ENCODE measurements around the gene DTNBP1. TPM values are rescaled to one million over a fixed set of nuclear protein-coding genes. Genes with fewer than 3 reads are reported as not detected.

Gene DTNBP1
- polyA plus RNA-seq, 2 of the 4 experiments (the other 2 are of a cell fraction): 8.4 to 8.7 TPM

DNA sequence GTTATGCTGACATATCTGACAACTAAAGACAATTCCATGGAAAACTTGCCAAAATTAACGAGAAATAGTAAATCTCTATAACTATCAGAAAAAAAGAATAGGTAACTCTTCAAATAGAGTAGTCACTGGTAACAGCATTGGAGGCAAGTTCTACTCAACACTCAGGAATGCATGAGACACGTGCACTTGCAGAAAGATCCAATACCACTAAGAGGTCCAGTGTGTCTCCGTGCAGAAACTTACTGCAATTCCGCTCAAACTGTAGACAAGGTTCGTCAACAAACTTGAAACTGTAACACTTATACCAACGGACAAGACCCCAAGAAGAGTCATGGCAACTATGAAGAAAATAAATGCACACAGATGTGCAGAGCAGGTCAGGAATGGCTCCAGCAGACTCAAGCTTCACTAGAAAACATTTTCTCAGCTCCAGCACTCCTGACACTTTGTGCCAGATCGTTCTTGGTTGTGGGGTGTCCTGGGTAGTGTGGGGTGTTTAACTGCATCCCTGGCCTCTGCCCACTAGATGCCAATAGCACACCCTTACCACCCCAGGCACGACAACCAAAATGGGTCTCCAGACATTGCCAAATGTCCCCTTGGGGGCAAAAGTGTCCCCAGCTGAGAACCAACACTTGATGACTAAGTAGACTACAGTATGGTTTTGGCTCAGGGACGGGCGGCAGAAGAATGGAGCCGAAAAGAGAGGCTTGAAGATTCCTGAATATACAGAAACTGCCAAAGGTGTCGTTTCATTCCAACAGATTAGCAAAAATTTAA, 134.8 kb downstream of the DTNBP1 start:
- no peak overlapping the region for H3K4me2 ChIP-seq
- H3K27ac ChIP-seq: no peak overlapping the region
- no peak for ATAC-seq

DNA sequence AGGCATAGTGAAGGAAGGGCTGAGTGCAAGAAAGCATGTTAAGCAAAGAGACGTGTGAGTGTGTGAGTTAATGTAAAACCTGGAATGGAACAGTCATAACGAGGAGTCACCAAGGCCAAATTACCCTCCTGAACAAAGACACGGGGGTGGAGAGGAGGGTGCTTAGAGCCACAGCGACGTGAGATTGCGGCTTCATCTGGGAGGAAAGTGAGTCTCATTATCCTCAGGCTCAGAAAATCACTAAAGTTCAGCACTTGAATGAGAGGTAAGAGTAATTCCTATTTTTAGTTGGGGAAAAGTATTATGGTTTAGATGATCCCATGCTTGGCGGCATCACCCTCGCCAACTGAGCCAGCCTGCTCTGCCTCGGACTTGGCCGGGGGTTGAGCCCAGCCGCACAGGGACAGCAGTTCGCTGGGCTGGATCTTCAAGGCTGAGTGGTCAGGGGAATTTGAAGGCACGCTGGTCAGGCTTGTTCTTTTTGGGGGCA, 136.6 kb downstream of the DTNBP1 start:
- 94% methylated on average over 13 of the region's 13 CpGs for WGBS (ENCODE audit: missing lambda C conversion rate)
- no peaks in the 10 kb centered on the region for H3K4me1 ChIP-seq
- DNase-seq (ENCODE audit: low read depth in 1 of 2, low spot score in 1 of 2) (no peak), FAIRE-seq (no peak), ATAC-seq (no peak)
- H3K4me3 ChIP-seq: no peak overlapping the region
- TF ChIP-seq HDAC2 (IDR thresholded peaks at IDR 0.05): no peak
- TF ChIP-seq NR3C1 (IDR thresholded peaks at IDR 0.05): no peak
- TF ChIP-seq FOSB (CRISPR knock-in tag; IDR thresholded peaks at IDR 0.05): no peak
- no peak for TF ChIP-seq EHMT2 (IDR thresholded peaks at IDR 0.05; ENCODE audit: low read depth)
- no peak for TF ChIP-seq ZC3H11A (IDR thresholded peaks at IDR 0.05)
- TF ChIP-seq, protein P1, sequence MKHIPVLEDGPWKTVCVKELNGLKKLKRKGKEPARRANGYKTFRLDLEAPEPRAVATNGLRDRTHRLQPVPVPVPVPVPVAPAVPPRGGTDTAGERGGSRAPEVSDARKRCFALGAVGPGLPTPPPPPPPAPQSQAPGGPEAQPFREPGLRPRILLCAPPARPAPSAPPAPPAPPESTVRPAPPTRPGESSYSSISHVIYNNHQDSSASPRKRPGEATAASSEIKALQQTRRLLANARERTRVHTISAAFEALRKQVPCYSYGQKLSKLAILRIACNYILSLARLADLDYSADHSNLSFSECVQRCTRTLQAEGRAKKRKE (CRISPR knock-in tag; IDR thresholded peaks at IDR 0.05; ENCODE audit: low read depth): no peak
- no peak for TF ChIP-seq TFCP2L1 (CRISPR knock-in tag; IDR thresholded peaks at IDR 0.05)
- no peak for TF ChIP-seq CHD2 (IDR thresholded peaks at IDR 0.05; ENCODE audit: low read length, partially characterized antibody)
- CTCF ChIA-PET: no interaction called here
- H3K4me2 ChIP-seq: no peak overlapping the region
- no peaks in the 10 kb centered on the region for H3K9me3 ChIP-seq
- POLR2A ChIA-PET: no interaction called here
- H3K27ac ChIP-seq: no peak overlapping the region

More for the DNA sequence above, 134.8 kb downstream of the DTNBP1 start:
- DNase-seq (ENCODE audit: low read depth in 1 of 2, low spot score in 1 of 2): no peak
- WGBS (ENCODE audit: missing lambda C conversion rate): 84% methylated on average over 12 of the region's 12 CpGs
- POLR2A ChIA-PET: no interaction called here
- no peaks in the 10 kb centered on the region for H3K4me1 ChIP-seq
- no peak overlapping the region for H3K4me3 ChIP-seq
- TF ChIP-seq POLR2AphosphoS2 (conservative IDR thresholded peaks at IDR 0.05; ENCODE audit: low read length): no peak
- no peak for TF ChIP-seq MAFK (IDR thresholded peaks at IDR 0.05; ENCODE audit: partially characterized antibody)
- no peak for TF ChIP-seq FOSB (CRISPR knock-in tag; IDR thresholded peaks at IDR 0.05)
- TF ChIP-seq, protein P2, sequence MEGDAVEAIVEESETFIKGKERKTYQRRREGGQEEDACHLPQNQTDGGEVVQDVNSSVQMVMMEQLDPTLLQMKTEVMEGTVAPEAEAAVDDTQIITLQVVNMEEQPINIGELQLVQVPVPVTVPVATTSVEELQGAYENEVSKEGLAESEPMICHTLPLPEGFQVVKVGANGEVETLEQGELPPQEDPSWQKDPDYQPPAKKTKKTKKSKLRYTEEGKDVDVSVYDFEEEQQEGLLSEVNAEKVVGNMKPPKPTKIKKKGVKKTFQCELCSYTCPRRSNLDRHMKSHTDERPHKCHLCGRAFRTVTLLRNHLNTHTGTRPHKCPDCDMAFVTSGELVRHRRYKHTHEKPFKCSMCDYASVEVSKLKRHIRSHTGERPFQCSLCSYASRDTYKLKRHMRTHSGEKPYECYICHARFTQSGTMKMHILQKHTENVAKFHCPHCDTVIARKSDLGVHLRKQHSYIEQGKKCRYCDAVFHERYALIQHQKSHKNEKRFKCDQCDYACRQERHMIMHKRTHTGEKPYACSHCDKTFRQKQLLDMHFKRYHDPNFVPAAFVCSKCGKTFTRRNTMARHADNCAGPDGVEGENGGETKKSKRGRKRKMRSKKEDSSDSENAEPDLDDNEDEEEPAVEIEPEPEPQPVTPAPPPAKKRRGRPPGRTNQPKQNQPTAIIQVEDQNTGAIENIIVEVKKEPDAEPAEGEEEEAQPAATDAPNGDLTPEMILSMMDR (IDR thresholded peaks at IDR 0.05): no peak
- TF ChIP-seq, protein P3, sequence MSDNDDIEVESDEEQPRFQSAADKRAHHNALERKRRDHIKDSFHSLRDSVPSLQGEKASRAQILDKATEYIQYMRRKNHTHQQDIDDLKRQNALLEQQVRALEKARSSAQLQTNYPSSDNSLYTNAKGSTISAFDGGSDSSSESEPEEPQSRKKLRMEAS (IDR thresholded peaks at IDR 0.05): no peak
- no peak for TF ChIP-seq TFCP2L1 (CRISPR knock-in tag; IDR thresholded peaks at IDR 0.05)
- TF ChIP-seq, protein P4, sequence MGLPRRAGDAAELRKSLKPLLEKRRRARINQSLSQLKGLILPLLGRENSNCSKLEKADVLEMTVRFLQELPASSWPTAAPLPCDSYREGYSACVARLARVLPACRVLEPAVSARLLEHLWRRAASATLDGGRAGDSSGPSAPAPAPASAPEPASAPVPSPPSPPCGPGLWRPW (IDR thresholded peaks at IDR 0.05): no peak
- TF ChIP-seq, protein P5, sequence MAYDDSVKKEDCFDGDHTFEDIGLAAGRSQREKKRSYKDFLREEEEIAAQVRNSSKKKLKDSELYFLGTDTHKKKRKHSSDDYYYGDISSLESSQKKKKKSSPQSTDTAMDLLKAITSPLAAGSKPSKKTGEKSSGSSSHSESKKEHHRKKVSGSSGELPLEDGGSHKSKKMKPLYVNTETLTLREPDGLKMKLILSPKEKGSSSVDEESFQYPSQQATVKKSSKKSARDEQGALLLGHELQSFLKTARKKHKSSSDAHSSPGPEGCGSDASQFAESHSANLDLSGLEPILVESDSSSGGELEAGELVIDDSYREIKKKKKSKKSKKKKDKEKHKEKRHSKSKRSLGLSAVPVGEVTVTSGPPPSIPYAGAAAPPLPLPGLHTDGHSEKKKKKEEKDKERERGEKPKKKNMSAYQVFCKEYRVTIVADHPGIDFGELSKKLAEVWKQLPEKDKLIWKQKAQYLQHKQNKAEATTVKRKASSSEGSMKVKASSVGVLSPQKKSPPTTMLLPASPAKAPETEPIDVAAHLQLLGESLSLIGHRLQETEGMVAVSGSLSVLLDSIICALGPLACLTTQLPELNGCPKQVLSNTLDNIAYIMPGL (CRISPR knock-in tag; IDR thresholded peaks at IDR 0.05; ENCODE audit: borderline replicate concordance): no peak
- TF ChIP-seq SMC3 (IDR thresholded peaks at IDR 0.05): no peak
- TF ChIP-seq EP300 (IDR thresholded peaks at IDR 0.05): no peak
- no peak for TF ChIP-seq FOXS1 (CRISPR knock-in tag; IDR thresholded peaks at IDR 0.05)
- TF ChIP-seq EHF (CRISPR knock-in tag; IDR thresholded peaks at IDR 0.05): no peak
- no peak for TF ChIP-seq ZNF302 (CRISPR knock-in tag; IDR thresholded peaks at IDR 0.05)
- TF ChIP-seq ZC3H11A (IDR thresholded peaks at IDR 0.05): no peak
- no peak for TF ChIP-seq JUNB (IDR thresholded peaks at IDR 0.05)
- TF ChIP-seq TP53 (CRISPR knock-in tag; IDR thresholded peaks at IDR 0.05): no peak
- no peak for TF ChIP-seq NPAS2 (CRISPR knock-in tag; IDR thresholded peaks at IDR 0.05; ENCODE audit: borderline replicate concordance)
- no peaks in the 10 kb centered on the region for H3K9me3 ChIP-seq
- CTCF ChIA-PET: no interaction called here
- FAIRE-seq: no peak
